ENCODE results near the gene GPRC5C.

Gene GPRC5C

GRCh38 chr17:74424657-74425056, 7.2 kb upstream of the GPRC5C start:
- DNase-seq (ENCODE audit: low read depth) = no peak
- no peak for TF ChIP-seq CTCF (IDR thresholded peaks at IDR 0.05; ENCODE audit: control insufficient read depth, insufficient read depth, low read depth, low read length, missing control alignments)
- H3K4me3 ChIP-seq (ENCODE audit: control insufficient read depth, low read depth, low read length) = no peak overlapping the region

GRCh38 chr17:74426551-74427047, 5.3 kb upstream of the GPRC5C start:
- H3K4me3 ChIP-seq (ENCODE audit: control insufficient read depth, low read depth, low read length) = no peak overlapping the region
- no peak for DNase-seq (ENCODE audit: low read depth)
- no peak for TF ChIP-seq CTCF (IDR thresholded peaks at IDR 0.05; ENCODE audit: control insufficient read depth, insufficient read depth, low read depth, low read length, missing control alignments)

DNA sequence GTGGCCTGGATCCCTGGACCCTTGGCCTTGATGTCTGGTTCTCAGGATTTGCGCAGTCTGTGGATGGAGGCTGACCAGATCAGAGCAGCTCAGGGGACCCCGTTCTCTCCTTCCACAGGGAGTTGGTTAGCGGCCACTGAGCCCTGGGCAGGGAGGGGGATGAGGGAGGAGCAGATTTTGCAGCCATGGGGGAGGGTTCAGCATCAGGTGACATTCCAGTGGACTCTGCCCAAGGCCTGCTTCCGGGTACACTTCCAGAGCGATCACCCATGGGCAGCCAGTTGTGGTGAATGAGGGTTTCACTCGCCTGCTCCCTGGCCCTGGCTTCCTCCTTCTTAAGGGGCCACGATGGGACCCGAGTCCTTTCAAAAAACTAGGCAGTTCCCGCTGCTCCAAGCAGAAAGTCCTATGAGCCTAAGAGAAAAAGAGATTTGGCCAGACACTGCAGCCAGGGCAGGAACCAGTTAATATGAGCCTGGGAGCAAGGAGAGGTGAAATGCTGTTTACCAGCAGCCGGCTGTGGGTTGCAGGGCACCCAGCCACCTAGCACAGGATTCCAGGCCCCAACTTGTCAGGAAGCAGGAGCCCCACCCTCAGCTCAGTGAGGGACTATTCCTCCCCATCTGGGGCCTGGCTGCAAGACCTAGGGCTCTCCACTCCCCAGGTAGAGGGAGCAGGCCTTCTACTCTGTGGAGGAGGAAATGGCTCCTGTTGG, 4.7 kb upstream of the GPRC5C start:
- TF ChIP-seq CTCF (IDR thresholded peaks at IDR 0.05; ENCODE audit: control insufficient read depth, insufficient read depth, low read depth, low read length, missing control alignments) = no peak
- no peak for DNase-seq (ENCODE audit: low read depth)
- H3K4me3 ChIP-seq (ENCODE audit: control insufficient read depth, low read depth, low read length) = no peak overlapping the region

DNA sequence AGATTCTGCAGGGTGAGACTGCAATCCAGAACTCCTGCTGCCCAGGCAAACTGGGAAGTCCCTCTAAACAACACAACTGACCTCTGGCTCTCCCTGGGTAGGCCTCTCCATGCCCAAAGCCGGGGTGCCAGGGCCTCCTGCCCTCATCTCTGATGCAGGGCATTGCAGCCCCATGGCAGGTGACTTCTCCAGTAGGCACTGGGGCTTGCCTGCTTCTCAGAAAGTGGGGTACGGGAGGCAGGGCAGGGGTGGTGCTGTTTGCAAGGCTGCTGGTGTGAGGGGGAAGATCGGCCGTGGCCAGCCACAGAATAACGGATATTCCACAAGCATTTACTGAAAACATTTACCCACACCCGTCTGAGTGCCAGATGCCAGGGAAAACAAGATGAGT, 4.1 kb upstream of the GPRC5C start:
- H3K4me3 ChIP-seq (ENCODE audit: control insufficient read depth, low read depth, low read length) = no peak overlapping the region
- TF ChIP-seq CTCF (IDR thresholded peaks at IDR 0.05; ENCODE audit: control insufficient read depth, insufficient read depth, low read depth, low read length, missing control alignments) = no peak
- DNase-seq (ENCODE audit: low read depth) = no peak

- no peak for TF ChIP-seq CTCF (IDR thresholded peaks at IDR 0.05; ENCODE audit: control insufficient read depth, insufficient read depth, low read depth, low read length, missing control alignments)
- no peak for DNase-seq (ENCODE audit: low read depth)
- H3K4me3 ChIP-seq (ENCODE audit: control insufficient read depth, low read depth, low read length) = no peak overlapping the region
These were observed 2.1 kb upstream of the GPRC5C start for GRCh38 chr17:74429604-74430384.

- peak overlapping the region; percentile 21 for H3K4me3 ChIP-seq (ENCODE audit: control insufficient read depth, low read depth, low read length)
- no peak for DNase-seq (ENCODE audit: low read depth)
- TF ChIP-seq CTCF (IDR thresholded peaks at IDR 0.05; ENCODE audit: control insufficient read depth, insufficient read depth, low read depth, low read length, missing control alignments) = no peak
These were observed 1.5 kb upstream of the GPRC5C start for GRCh38 chr17:74430385-74430705.
